Activated CD4-positive, alpha-beta memory T cell treated with anti-CD3 and anti-CD28 coated beads for 36 hours (primary cell): ENCODE data around the gene ANKS1B. TPM values are rescaled to one million over a fixed set of nuclear protein-coding genes. Genes with fewer than 3 reads are reported as not detected.

Experiments used
- CTCF ChIA-PET: fragments of 350-600 bp; sonication (Branson Sonifier 250); formaldehyde crosslinking; loops from one replicate; lab custom pipeline; 2021; ENCODE audit warnings: antibody characterized with exemption, inconsistent platforms; lab: Charles Lee
- POLR2A ChIA-PET: fragments of 350-600 bp; sonication (Branson Sonifier 250); formaldehyde crosslinking; loops from one replicate; lab custom pipeline; 2021; ENCODE audit warnings: antibody characterized with exemption; lab: Charles Lee
- DNase-seq: peaks from one replicate; pipeline ENCODE4 v3.0.0-alpha.2; 2020
- H3K27ac Mint-ChIP-seq: one replicate; pipeline ENCODE4 v1.8.0; 2021; ENCODE audit warnings: mixed read lengths
- H3K27me3 Mint-ChIP-seq: one replicate; pipeline ENCODE4 v1.8.0; 2021; ENCODE audit warnings: mixed read lengths
- H3K36me3 Mint-ChIP-seq: one replicate; pipeline ENCODE4 v1.8.0; 2021; ENCODE audit warnings: mixed read lengths
- H3K4me1 Mint-ChIP-seq: one replicate; pipeline ENCODE4 v1.8.0; 2021; ENCODE audit warnings: low read depth, mixed read lengths
- H3K4me3 Mint-ChIP-seq: one replicate; pipeline ENCODE4 v1.8.0; 2021; ENCODE audit warnings: mild to moderate bottlenecking, mixed read lengths
- H3K9me3 Mint-ChIP-seq: one replicate; pipeline ENCODE4 v1.8.0; 2021; ENCODE audit warnings: mixed read lengths
- intact Hi-C: fragments of 100-400 bp; cut with micrococcal nuclease; formaldehyde crosslinking; loops from one replicate; pipeline ENCODE4 v1.15.1; 2023
- total RNA-seq, 2 experiments: library from RNA; stranded (reverse); gene quantifications; one replicate each; pipeline ENCODE4 v1.2.3, GENCODE V29; 2021

ANKS1B gene
- total RNA-seq, 2 experiments from 2014 or later: 0.97 to 1.0 TPM

GRCh38 chr12:99027461-99027860 lies 957.3 kb downstream of the ANKS1B start:
- intact Hi-C loops: no loop called here
- CTCF ChIA-PET: no interaction called here
- no peaks in the 10 kb centered on the region for H3K4me1 Mint-ChIP-seq

DNA sequence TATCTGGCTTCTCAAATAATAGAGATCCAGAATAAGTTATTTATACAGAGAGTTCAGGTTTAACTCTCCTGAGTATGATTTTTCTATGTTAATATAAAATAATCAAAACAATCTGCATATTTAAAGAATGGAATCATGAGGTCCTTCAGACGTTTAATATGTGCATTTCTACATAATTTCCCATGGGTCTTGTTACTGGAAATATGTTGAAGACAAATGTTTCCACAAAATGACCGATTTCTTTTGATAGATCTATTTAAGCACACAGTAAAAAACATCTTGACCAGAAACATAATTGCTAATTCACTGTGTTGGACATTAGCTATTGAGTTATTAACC lies 957.7 kb downstream of the ANKS1B start:
- H3K4me1 Mint-ChIP-seq: no peaks in the 10 kb centered on the region
- CTCF ChIA-PET: no interaction called here
- DNase-seq: no peak

More at GRCh38 chr12:99027461-99027860, 957.3 kb downstream of the ANKS1B start:
- H3K9me3 Mint-ChIP-seq: no peaks in the 10 kb centered on the region
- H3K36me3 Mint-ChIP-seq: no peaks in the 10 kb centered on the region
- no peak overlapping the region for H3K27ac Mint-ChIP-seq
- POLR2A ChIA-PET: no interaction called here
- H3K27me3 Mint-ChIP-seq: peaks cover 8% of the 10 kb centered on the region
- no peak for DNase-seq
- H3K4me3 Mint-ChIP-seq: no peak overlapping the region

GRCh38 chr12:99026332-99027054 lies 958.2 kb downstream of the ANKS1B start:
- Mint-ChIP-seq H3K27ac (no peak overlapping the region), H3K4me1 (no peaks in the 10 kb centered on the region), H3K9me3 (no peaks in the 10 kb centered on the region), H3K36me3 (no peaks in the 10 kb centered on the region), H3K4me3 (no peak overlapping the region), H3K27me3 (peaks cover 8% of the 10 kb centered on the region)
- intact Hi-C loops: no loop called here
- no peak for DNase-seq
- CTCF ChIA-PET: no interaction called here
- POLR2A ChIA-PET: no interaction called here

More for the DNA sequence above, 957.7 kb downstream of the ANKS1B start:
- POLR2A ChIA-PET: no interaction called here
- Mint-ChIP-seq H3K9me3 (no peaks in the 10 kb centered on the region), H3K27me3 (peaks cover 8% of the 10 kb centered on the region), H3K27ac (no peak overlapping the region), H3K4me3 (no peak overlapping the region), H3K36me3 (no peaks in the 10 kb centered on the region)
- intact Hi-C loops: no loop called here

- H3K27me3 Mint-ChIP-seq: peaks cover 6% of the 10 kb centered on the region
- CTCF ChIA-PET: no interaction called here
These were observed 959.9 kb downstream of the ANKS1B start for GRCh38 chr12:99024870-99025269.

GRCh38 chr12:99024191-99024590 lies 960.5 kb downstream of the ANKS1B start:
- ChIA-PET CTCF (no interaction called here), POLR2A (no interaction called here)
- Mint-ChIP-seq H3K27me3 (peaks cover 4% of the 10 kb centered on the region), H3K27ac (no peak overlapping the region), H3K36me3 (no peaks in the 10 kb centered on the region), H3K4me3 (no peak overlapping the region), H3K4me1 (no peaks in the 10 kb centered on the region), H3K9me3 (no peaks in the 10 kb centered on the region)
- no peak for DNase-seq
- intact Hi-C loops: no loop called here

More at GRCh38 chr12:99024870-99025269, 959.9 kb downstream of the ANKS1B start:
- Mint-ChIP-seq H3K9me3 (no peaks in the 10 kb centered on the region), H3K27ac (no peak overlapping the region), H3K36me3 (no peaks in the 10 kb centered on the region), H3K4me3 (no peak overlapping the region), H3K4me1 (no peaks in the 10 kb centered on the region)
- intact Hi-C loops: no loop called here
- DNase-seq: no peak
- POLR2A ChIA-PET: no interaction called here

DNA sequence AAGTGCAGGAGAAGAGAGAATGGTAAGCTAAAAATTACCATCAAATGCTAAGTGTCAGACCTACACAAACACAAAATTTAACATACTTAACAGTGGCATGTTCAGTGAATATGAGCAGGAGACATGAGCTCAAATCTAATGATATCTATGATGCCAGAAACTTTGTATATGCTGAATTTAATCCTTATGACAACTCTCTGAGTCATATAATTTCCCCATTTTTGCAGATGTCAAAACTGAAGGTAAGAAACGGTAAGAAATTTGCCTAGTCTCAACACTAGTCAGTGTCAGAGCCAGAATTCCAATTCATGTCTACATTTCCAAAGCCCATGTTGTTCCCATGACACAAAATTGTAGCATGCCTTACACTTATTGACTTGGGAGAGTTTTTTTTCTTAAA lies 963.9 kb downstream of the ANKS1B start:
- no peak overlapping the region for H3K4me3 Mint-ChIP-seq
- intact Hi-C loops: no loop called here
- H3K27me3 Mint-ChIP-seq: peaks cover 2% of the 10 kb centered on the region
- no peaks in the 10 kb centered on the region for H3K9me3 Mint-ChIP-seq
- POLR2A ChIA-PET: no interaction called here
- DNase-seq: no peak
- CTCF ChIA-PET: no interaction called here
- H3K4me1 Mint-ChIP-seq: no peaks in the 10 kb centered on the region
- H3K36me3 Mint-ChIP-seq: no peaks in the 10 kb centered on the region
- no peak overlapping the region for H3K27ac Mint-ChIP-seq

- POLR2A ChIA-PET: no interaction called here
- no peak for DNase-seq
- intact Hi-C loops: no loop called here
These were observed 964.9 kb downstream of the ANKS1B start for GRCh38 chr12:99019798-99020197.

GRCh38 chr12:99017971-99018370 lies 966.8 kb downstream of the ANKS1B start:
- Mint-ChIP-seq H3K36me3 (no peaks in the 10 kb centered on the region), H3K9me3 (no peaks in the 10 kb centered on the region), H3K4me3 (no peak overlapping the region), H3K4me1 (no peaks in the 10 kb centered on the region), H3K27ac (no peak overlapping the region), H3K27me3 (peaks cover 2% of the 10 kb centered on the region)
- ChIA-PET CTCF (no interaction called here), POLR2A (no interaction called here)
- DNase-seq: no peak
- intact Hi-C loops: no loop called here

More at GRCh38 chr12:99019798-99020197, 964.9 kb downstream of the ANKS1B start:
- Mint-ChIP-seq H3K9me3 (no peaks in the 10 kb centered on the region), H3K4me1 (no peaks in the 10 kb centered on the region), H3K4me3 (no peak overlapping the region), H3K36me3 (no peaks in the 10 kb centered on the region), H3K27ac (no peak overlapping the region), H3K27me3 (no peaks in the 10 kb centered on the region)
- CTCF ChIA-PET: no interaction called here

DNA sequence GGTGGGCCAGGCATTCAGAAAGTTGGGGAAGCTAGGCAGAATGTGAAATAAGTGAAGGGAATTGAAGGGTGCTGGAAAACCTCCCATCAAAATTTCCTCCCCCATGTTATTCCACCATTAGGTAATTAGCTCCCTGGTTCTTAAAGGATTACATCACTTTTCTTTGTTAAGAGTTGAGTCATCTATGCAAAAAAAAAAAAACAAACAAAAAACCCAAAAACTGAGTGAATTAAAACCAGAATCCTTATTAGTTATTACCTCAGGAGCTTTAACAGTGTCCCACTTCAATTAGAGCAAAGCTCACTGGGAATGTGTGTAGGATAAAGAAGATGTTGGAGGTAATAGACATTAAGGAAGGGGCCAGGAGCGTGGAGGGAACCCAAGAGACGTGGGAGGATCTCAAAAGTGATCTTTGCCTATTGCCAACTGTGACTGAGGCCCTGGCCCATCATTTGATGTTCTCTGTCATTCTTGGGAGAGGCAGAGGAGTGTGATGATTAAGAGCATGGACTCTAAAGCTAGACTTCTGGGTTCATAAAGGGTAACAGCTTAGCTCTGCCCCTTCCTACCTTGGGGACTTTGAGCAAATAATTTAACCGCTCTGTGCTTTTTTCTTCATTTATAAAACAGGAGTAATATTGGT lies 975.0 kb downstream of the ANKS1B start:
- ChIA-PET POLR2A (interaction anchor here (0.5 kb wide), 1 partner anchor 856 kb away, joined by 3 read pairs; no protein-coding TSS in a partner anchor), CTCF (interaction anchor here (1.6 kb wide), 1 partner anchor 11 kb away, joined by 6 read pairs; no protein-coding TSS in a partner anchor)
- H3K4me3 Mint-ChIP-seq: no peak overlapping the region
- no peak overlapping the region for H3K27ac Mint-ChIP-seq
- H3K9me3 Mint-ChIP-seq: no peaks in the 10 kb centered on the region
- H3K36me3 Mint-ChIP-seq: no peaks in the 10 kb centered on the region
- H3K27me3 Mint-ChIP-seq: peaks cover 2% of the 10 kb centered on the region
- DNase-seq: no peak
- intact Hi-C loops: no loop called here
- no peaks in the 10 kb centered on the region for H3K4me1 Mint-ChIP-seq

GRCh38 chr12:99005601-99006000 lies 979.1 kb downstream of the ANKS1B start:
- H3K27ac Mint-ChIP-seq: no peak overlapping the region
- intact Hi-C loops: no loop called here
- no peaks in the 10 kb centered on the region for H3K9me3 Mint-ChIP-seq
- H3K4me1 Mint-ChIP-seq: no peaks in the 10 kb centered on the region
- H3K4me3 Mint-ChIP-seq: no peak overlapping the region
- POLR2A ChIA-PET: interaction anchor here (0.6 kb wide), 1 partner anchor 438 kb away, joined by 4 read pairs; no protein-coding TSS in a partner anchor
- no peaks in the 10 kb centered on the region for H3K36me3 Mint-ChIP-seq
- no peak for DNase-seq
- no peaks in the 10 kb centered on the region for H3K27me3 Mint-ChIP-seq
- CTCF ChIA-PET: no interaction called here

DNA sequence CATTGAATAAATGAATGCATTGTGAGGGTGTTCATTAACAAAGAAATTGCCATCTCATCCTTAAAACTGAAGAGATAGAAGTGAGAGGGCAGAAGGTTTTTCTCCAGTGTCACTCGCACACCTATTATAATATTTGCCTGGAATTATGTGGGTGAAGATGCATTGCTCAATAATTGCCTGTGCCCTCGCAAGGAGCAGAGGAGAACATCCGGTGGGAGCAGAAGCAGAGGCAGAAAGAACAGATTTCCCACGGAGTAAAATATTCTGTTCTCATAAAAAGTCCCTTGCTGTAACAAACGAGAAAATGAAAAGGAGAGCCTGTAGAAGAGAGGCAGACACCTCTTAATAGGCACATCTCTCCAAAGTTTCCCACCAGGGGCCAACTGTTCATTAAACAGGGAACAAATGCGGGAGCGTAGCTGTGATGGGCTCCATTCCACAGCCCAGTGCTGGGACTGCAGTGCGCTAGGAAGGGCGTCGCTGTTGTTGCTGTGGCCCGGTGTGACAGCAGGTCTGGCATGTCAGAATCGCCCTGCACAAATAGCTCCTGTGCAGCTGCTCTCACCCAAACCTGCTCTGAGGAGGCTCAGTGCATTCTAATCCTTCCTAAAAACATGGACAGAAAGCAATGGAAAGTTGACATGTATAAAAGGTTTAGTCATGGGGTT lies 979.8 kb downstream of the ANKS1B start:
- intact Hi-C loops: no loop called here
- ChIA-PET CTCF (no interaction called here), POLR2A (no interaction called here)
- Mint-ChIP-seq H3K36me3 (no peaks in the 10 kb centered on the region), H3K27ac (no peak overlapping the region), H3K9me3 (no peaks in the 10 kb centered on the region), H3K4me1 (no peaks in the 10 kb centered on the region), H3K4me3 (no peak overlapping the region), H3K27me3 (no peaks in the 10 kb centered on the region)
- DNase-seq: no peak

DNA sequence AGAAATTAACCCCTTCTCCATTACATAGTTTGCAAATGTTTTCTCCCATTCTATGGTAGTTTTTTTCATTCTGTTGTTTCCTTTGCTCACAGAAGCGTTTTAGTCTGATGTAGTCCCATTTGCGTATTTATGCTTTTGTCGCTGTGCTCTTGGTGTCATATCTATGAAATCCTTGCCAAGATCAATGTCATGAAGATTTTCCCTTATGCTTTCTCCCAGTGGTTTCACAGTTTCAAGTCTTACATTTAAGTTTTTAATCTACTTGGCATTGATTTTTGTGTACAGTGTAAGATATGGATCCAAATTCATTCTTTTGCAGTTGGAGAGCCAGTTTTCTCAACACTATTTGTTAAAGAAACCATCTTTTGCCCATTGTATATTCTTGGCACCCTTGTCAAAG lies 982.0 kb downstream of the ANKS1B start:
- DNase-seq: no peak
- CTCF ChIA-PET: no interaction called here
- Mint-ChIP-seq H3K9me3 (no peaks in the 10 kb centered on the region), H3K4me1 (no peaks in the 10 kb centered on the region), H3K27ac (no peak overlapping the region), H3K4me3 (no peak overlapping the region), H3K27me3 (peaks cover 2% of the 10 kb centered on the region), H3K36me3 (no peaks in the 10 kb centered on the region)
- POLR2A ChIA-PET: no interaction called here
- intact Hi-C loops: no loop called here
